Sigmoid colon (tissue), 4 donors: ENCODE measurements around the gene SPOCD1.

Source experiments
- EP300 ChIP-seq, 4 donors: sonication (generic); formaldehyde crosslinking; IDR thresholded peaks; one replicate each; pipeline ENCODE4 v1.6.1; 2017; ENCODE audit warnings: antibody characterized with exemption in 4 of 4
- POLR2A ChIP-seq, 2 donors: fragments of 450-650 bp; IDR thresholded peaks; one replicate each; pipeline ENCODE4 v1.6.1; 2016; ENCODE audit warnings: antibody characterized with exemption in 2 of 2, mild to moderate bottlenecking in 2 of 2, moderate library complexity in 2 of 2
- TF ChIP-seq, protein P1 (sequence below), 4 experiments: fragments of 450-650 bp in 3 of 4; fragments of 200-600 bp in 1 of 4; IDR thresholded peaks; one replicate each; pipeline ENCODE4 v1.5.1; 2016 to 2019; ENCODE audit warnings: antibody characterized with exemption in 4 of 4, mild to moderate bottlenecking in 3 of 4, moderate library complexity in 2 of 4

DNA sequence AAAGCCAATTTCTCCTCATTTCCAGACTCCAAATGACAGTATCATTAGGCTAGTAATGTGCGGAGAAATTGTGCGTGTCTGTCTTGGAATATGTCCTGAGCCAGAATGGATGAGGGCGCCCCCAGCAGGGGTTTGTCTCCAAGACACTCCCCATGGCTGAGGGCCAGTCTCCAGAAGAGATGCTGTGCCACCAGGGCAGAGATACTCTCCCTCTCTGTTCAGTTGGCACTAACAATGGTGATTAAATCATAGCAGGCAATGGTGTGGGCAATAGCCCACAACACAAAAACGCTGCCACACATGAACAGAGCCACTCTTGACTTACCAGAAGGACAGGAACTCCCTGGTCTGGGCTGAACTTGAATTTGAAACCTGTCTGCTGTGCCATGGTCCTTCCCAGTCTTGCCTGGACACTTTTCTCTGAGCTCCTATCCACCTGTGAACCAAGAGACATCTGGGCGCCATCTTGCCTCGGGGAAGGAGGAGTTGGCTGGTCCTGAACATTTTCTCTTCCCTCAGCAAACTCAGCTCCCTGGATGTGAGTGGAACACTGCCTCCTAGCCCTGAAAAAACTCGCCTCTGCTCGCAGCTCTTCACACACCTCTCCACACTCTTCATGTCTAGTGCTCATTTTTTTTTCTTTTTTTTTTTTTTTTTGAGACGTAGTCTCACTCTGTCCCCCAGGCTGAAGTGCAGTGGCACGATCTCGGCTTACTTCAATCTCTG lies 36.9 kb downstream of the SPOCD1 start:
- TF ChIP-seq, protein P1, sequence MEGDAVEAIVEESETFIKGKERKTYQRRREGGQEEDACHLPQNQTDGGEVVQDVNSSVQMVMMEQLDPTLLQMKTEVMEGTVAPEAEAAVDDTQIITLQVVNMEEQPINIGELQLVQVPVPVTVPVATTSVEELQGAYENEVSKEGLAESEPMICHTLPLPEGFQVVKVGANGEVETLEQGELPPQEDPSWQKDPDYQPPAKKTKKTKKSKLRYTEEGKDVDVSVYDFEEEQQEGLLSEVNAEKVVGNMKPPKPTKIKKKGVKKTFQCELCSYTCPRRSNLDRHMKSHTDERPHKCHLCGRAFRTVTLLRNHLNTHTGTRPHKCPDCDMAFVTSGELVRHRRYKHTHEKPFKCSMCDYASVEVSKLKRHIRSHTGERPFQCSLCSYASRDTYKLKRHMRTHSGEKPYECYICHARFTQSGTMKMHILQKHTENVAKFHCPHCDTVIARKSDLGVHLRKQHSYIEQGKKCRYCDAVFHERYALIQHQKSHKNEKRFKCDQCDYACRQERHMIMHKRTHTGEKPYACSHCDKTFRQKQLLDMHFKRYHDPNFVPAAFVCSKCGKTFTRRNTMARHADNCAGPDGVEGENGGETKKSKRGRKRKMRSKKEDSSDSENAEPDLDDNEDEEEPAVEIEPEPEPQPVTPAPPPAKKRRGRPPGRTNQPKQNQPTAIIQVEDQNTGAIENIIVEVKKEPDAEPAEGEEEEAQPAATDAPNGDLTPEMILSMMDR (IDR thresholded peaks at IDR 0.05), result no peak
- TF ChIP-seq POLR2A (IDR thresholded peaks at IDR 0.05), result no peak
- no peak for TF ChIP-seq EP300 (IDR thresholded peaks at IDR 0.05)
